Transverse colon (tissue), 4 donors: ENCODE measurements around the gene BIRC7.

Experiments
- CTCF ChIP-seq, 5 experiments: fragments of 200-600 bp in 3 of 5; fragments of 450-650 bp in 2 of 5; sonication (generic) in 3 of 5; IDR thresholded peaks; 1 replicate in 2 of 5; 2 replicates in 3 of 5; pipeline ENCODE4 v1.5.1; 2016 to 2017; ENCODE audit warnings: antibody characterized with exemption in 5 of 5, inconsistent platforms in 3 of 5, mild to moderate bottlenecking in 2 of 5, moderate library complexity in 1 of 5
- EP300 ChIP-seq: sonication (generic); formaldehyde crosslinking; IDR thresholded peaks from one replicate; pipeline ENCODE4 v1.6.1; 2017; ENCODE audit warnings: antibody characterized with exemption, low read depth
- POLR2A ChIP-seq: fragments of 450-650 bp; IDR thresholded peaks from one replicate; pipeline ENCODE4 v1.6.1; 2016; ENCODE audit warnings: antibody characterized with exemption, mild to moderate bottlenecking, moderate library complexity
- POLR2AphosphoS5 ChIP-seq, 3 donors: sonication (generic); formaldehyde crosslinking; IDR thresholded peaks; one replicate each; pipeline ENCODE4 v1.6.1; 2016; ENCODE audit warnings: antibody characterized with exemption in 3 of 3

GRCh38 chr20:63286781-63287696 is 51.3 kb downstream of the BIRC7 start:
- TF ChIP-seq CTCF (IDR thresholded peaks at IDR 0.05) (no peak), POLR2A (no peak), EP300 (no peak), POLR2AphosphoS5 (IDR thresholded peaks at IDR 0.05) (no peak)
